ENCODE data around the gene PRKCB.
A peak's percentile ranks its signal among the peaks of the same experiment; 100 is the strongest.
"Not testable (repeated sequence)": the region's sequence is repeated elsewhere in the genome, so short reads cannot be mapped to it uniquely, and the experiment has no call there.

Gene PRKCB

GRCh38 chr16:23998771-23999170 is 163.0 kb downstream of the PRKCB start:
- DNase-seq, result no peak

GRCh38 chr16:23999663-24000062 is 163.9 kb downstream of the PRKCB start:
- DNase-seq, result no peak

- no peak for DNase-seq
These were observed 165.9 kb downstream of the PRKCB start for GRCh38 chr16:24001710-24002109.

GRCh38 chr16:24002619-24003018 is 166.8 kb downstream of the PRKCB start:
- DNase-seq, result no peak

- no peak for DNase-seq
These were observed 169.8 kb downstream of the PRKCB start for GRCh38 chr16:24005577-24005976.

- no peak for DNase-seq
These were observed 171.6 kb downstream of the PRKCB start for GRCh38 chr16:24007391-24007790.

- DNase-seq, result no peak
These were observed 172.2 kb downstream of the PRKCB start for GRCh38 chr16:24007934-24008333.

GRCh38 chr16:24009098-24009497 is 173.3 kb downstream of the PRKCB start:
- no peak for DNase-seq

GRCh38 chr16:24009955-24010354 is 174.2 kb downstream of the PRKCB start:
- no peak for DNase-seq

GRCh38 chr16:24010440-24011089 is 174.8 kb downstream of the PRKCB start:
- DNase-seq, result peak in 52 of 56 donors; percentile 3 to 90 (median 42)

- DNase-seq, result no peak
These were observed 175.5 kb downstream of the PRKCB start for GRCh38 chr16:24011237-24011636.

- no peak for DNase-seq
These were observed 177.4 kb downstream of the PRKCB start for GRCh38 chr16:24013054-24013636.

GRCh38 chr16:24013864-24014645 is 178.3 kb downstream of the PRKCB start:
- DNase-seq, result peak in 7 of 56 donors; percentile 2 to 16 (median 9)

- not testable (repeated sequence) for DNase-seq
These were observed 179.2 kb downstream of the PRKCB start for GRCh38 chr16:24014955-24015354.

- no peak for DNase-seq
These were observed 180.1 kb downstream of the PRKCB start for GRCh38 chr16:24015923-24016322.

- no peak for DNase-seq
These were observed 182.7 kb downstream of the PRKCB start for GRCh38 chr16:24018485-24018884.

- no peak for DNase-seq
These were observed 187.0 kb downstream of the PRKCB start for GRCh38 chr16:24022797-24023196.

GRCh38 chr16:24023621-24024020 is 187.8 kb downstream of the PRKCB start:
- DNase-seq, result no peak

GRCh38 chr16:24024971-24025370 is 189.2 kb downstream of the PRKCB start:
- no peak for DNase-seq

- DNase-seq, result no peak
These were observed 191.7 kb downstream of the PRKCB start for GRCh38 chr16:24027466-24027865.

GRCh38 chr16:24029841-24030240 is 194.1 kb downstream of the PRKCB start:
- DNase-seq, result not testable (repeated sequence)

- no peak for DNase-seq
These were observed 199.5 kb downstream of the PRKCB start for GRCh38 chr16:24035127-24035842.

All from nucleus accumbens (tissue), 56 donors.